ENCODE data around the gene ABCC1. TPM values are rescaled to one million over a fixed set of nuclear protein-coding genes. Genes with fewer than 3 reads are reported as not detected.

The ABCC1 gene
- total and polyA plus RNA-seq, 2 of the 4 experiments (the other 2 are of a cell fraction), result 39.4 to 66.0 TPM

DNA sequence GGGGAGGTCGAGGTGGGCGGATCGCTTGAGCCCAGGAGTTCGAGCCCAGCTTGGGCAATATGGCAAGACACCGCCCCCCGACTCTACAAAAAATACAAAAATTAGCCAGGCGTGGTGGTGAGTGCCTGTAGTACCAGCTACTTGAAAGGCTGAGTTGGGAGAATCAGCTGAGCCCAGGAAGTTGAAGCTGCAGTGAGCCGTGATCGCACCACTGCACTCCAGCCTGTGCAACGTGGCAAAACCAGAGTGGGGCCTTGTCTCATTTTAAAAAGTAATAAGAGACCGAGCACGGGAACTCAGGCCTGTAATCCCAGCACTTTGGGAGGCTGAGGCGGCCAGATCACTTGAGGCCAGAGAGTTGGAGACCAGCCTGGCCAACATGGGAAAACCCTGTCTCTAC, 24.4 kb upstream of the ABCC1 start:
- H2BK5ac ChIP-seq (ENCODE audit: low read depth, low read length, poor library complexity, severe bottlenecking), result no peak overlapping the region
- no peaks in the 10 kb centered on the region for H4K20me1 ChIP-seq (ENCODE audit: insufficient read depth, low read length)
- intact Hi-C loops (cut with micrococcal nuclease) (no loop called here), dilution Hi-C loops (cut with HindIII; ENCODE audit: low sequenced_read_pairs, unreplicated experiment) (no loop called here), in situ Hi-C loops (cut with MboI; ENCODE audit: low sequenced_read_pairs) (no loop called here)
- H3K9ac ChIP-seq (ENCODE audit: low read depth, low read length), result no peak overlapping the region
- no peaks in the 10 kb centered on the region for H3K27me3 ChIP-seq (ENCODE audit: control insufficient read depth, insufficient read depth, low read length)
- no peak overlapping the region for H3K56ac ChIP-seq (ENCODE audit: extremely low read depth, insufficient read depth, low read length)
- no peak overlapping the region for H3K4me2 ChIP-seq (ENCODE audit: low read depth, low read length)
- H3K36me3 ChIP-seq (ENCODE audit: control insufficient read depth, insufficient read depth, low read length), result no peaks in the 10 kb centered on the region
- no peaks in the 10 kb centered on the region for H3K9me1 ChIP-seq (ENCODE audit: insufficient read depth, low read length)
- ATAC-seq (ENCODE audit: low read depth) (no peak), DNase-seq (no peak)
- no peak overlapping the region for H2BK120ac ChIP-seq (ENCODE audit: low read depth, low read length)
- H3K18ac ChIP-seq (ENCODE audit: low read depth, low read length), result no peak overlapping the region
- H3K4me3 ChIP-seq (ENCODE audit: insufficient read depth, low read depth, low read length), result no peak overlapping the region
- 0 out of 2 replicates have a peak overlapping the region, but pooled peaks have one; percentile 29 for H2AK5ac ChIP-seq (ENCODE audit: low read depth, low read length)
- H3K14ac ChIP-seq (replicated peaks; ENCODE audit: low read depth, low read length), result no peak overlapping the region
- H2AFZ ChIP-seq (replicated peaks; ENCODE audit: low read length, poor library complexity), result no peak overlapping the region
- no peak overlapping the region for H3K4ac ChIP-seq (ENCODE audit: low read depth, low read length)
- TF ChIP-seq FOS (IDR thresholded peaks at IDR 0.05; ENCODE audit: low read depth, low read length) (no peak), RAD21 (IDR thresholded peaks at IDR 0.05; ENCODE audit: low read length) (no peak), CEBPB (IDR thresholded peaks at IDR 0.05; ENCODE audit: low read depth, low read length) (no peak), RFX5 (IDR thresholded peaks at IDR 0.05; ENCODE audit: low read depth, low read length) (no peak), BHLHE40 (IDR thresholded peaks at IDR 0.05; ENCODE audit: low read depth, low read length) (no peak), NFE2L2 (IDR thresholded peaks at IDR 0.05; ENCODE audit: low read depth, low read length) (no peak), POLR2A (IDR thresholded peaks at IDR 0.05; ENCODE audit: low read depth, low read length) (no peak), CHD1 (IDR thresholded peaks at IDR 0.05; ENCODE audit: low read depth, low read length) (no peak), RCOR1 (IDR thresholded peaks at IDR 0.05; ENCODE audit: insufficient replicate concordance, low read length) (no peak), MXI1 (IDR thresholded peaks at IDR 0.05; ENCODE audit: borderline replicate concordance, low read depth, low read length) (no peak), SMC3 (IDR thresholded peaks at IDR 0.05; ENCODE audit: low read depth, low read length) (no peak)
- TF ChIP-seq, protein P1, sequence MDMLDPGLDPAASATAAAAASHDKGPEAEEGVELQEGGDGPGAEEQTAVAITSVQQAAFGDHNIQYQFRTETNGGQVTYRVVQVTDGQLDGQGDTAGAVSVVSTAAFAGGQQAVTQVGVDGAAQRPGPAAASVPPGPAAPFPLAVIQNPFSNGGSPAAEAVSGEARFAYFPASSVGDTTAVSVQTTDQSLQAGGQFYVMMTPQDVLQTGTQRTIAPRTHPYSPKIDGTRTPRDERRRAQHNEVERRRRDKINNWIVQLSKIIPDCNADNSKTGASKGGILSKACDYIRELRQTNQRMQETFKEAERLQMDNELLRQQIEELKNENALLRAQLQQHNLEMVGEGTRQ (IDR thresholded peaks at IDR 0.05; ENCODE audit: low read depth, low read length), result no peak
- TF ChIP-seq, protein P2, sequence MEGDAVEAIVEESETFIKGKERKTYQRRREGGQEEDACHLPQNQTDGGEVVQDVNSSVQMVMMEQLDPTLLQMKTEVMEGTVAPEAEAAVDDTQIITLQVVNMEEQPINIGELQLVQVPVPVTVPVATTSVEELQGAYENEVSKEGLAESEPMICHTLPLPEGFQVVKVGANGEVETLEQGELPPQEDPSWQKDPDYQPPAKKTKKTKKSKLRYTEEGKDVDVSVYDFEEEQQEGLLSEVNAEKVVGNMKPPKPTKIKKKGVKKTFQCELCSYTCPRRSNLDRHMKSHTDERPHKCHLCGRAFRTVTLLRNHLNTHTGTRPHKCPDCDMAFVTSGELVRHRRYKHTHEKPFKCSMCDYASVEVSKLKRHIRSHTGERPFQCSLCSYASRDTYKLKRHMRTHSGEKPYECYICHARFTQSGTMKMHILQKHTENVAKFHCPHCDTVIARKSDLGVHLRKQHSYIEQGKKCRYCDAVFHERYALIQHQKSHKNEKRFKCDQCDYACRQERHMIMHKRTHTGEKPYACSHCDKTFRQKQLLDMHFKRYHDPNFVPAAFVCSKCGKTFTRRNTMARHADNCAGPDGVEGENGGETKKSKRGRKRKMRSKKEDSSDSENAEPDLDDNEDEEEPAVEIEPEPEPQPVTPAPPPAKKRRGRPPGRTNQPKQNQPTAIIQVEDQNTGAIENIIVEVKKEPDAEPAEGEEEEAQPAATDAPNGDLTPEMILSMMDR (conservative IDR thresholded peaks at IDR 0.05; ENCODE audit: low read depth, low read length), result no peak
- no peak overlapping the region for H2BK20ac ChIP-seq (ENCODE audit: low read depth, low read length)
- no peaks in the 10 kb centered on the region for H3K9me3 ChIP-seq (ENCODE audit: control insufficient read depth, insufficient read depth, low read length)
- H2AK9ac ChIP-seq (replicated peaks; ENCODE audit: low read depth, low read length, poor library complexity), result no peak overlapping the region
- CTCF ChIA-PET, result no interaction called here
- H4K91ac ChIP-seq (ENCODE audit: insufficient read depth, low read depth, low read length), result no peak overlapping the region
- H2BK15ac ChIP-seq (ENCODE audit: low read depth, low read length), result no peak overlapping the region
- WGBS, 2 experiments (ENCODE audit: extremely low coverage in 2 of 2, insufficient read length in 1 of 2), result 90% methylated on average over 11 of the region's 13 CpGs; no CpG with 5 or more reads in 1 of the 2 experiments
- no TSS peak for BruUV-seq (replicated peaks)
- H3K23ac ChIP-seq (ENCODE audit: low read depth, low read length), result no peak overlapping the region
- H3K4me1 ChIP-seq (ENCODE audit: control insufficient read depth, insufficient read depth, low read length), result no peaks in the 10 kb centered on the region; the same call in none of the 2 replicates
- no peaks in the 10 kb centered on the region for H3K79me1 ChIP-seq (ENCODE audit: low read depth in 1 of 2, low read length in 2 of 2)
- no peak overlapping the region for H4K5ac ChIP-seq (ENCODE audit: low read depth, low read length)
- H4K8ac ChIP-seq (ENCODE audit: low read depth in 2 of 2, low read length in 2 of 2), result no peak overlapping the region
- H3K27ac ChIP-seq (ENCODE audit: insufficient read depth, low read length), result no peak overlapping the region
- POLR2A ChIA-PET (ENCODE audit: unreplicated experiment), result no interaction called here

Data from IMR-90 (cell line).